ENCODE results near the gene NGEF. TPM values are rescaled to one million over a fixed set of nuclear protein-coding genes. Genes with fewer than 3 reads are reported as not detected.

Gene NGEF
- total RNA-seq, 1 experiment from 2014 or later = 5.4 TPM

- TF ChIP-seq ZNF281 (CRISPR knock-in tag; IDR thresholded peaks at IDR 0.05) (no peak), ATF1 (CRISPR knock-in tag; IDR thresholded peaks at IDR 0.05) (no peak)
These were observed 32.4 kb downstream of the NGEF start (continued) for GRCh38 chr2:232980683-232981082.

GRCh38 chr2:232979871-232980461 is 33.1 kb downstream of the NGEF start:
- Mint-ChIP-seq H3K27ac (peak overlapping the region; percentile 82), H3K27me3 (ENCODE audit: low read depth) (no peaks in the 10 kb centered on the region), H3K36me3 (no peaks in the 10 kb centered on the region), H3K4me1 (peaks cover 30% of the 10 kb centered on the region), H3K9me3 (no peaks in the 10 kb centered on the region), H3K4me3 (no peak overlapping the region)
- ChIA-PET POLR2A (no interaction called here), CTCF (interaction anchor here (0.8 to 3.2 kb wide), 7 partner anchors 14 to 256 kb away, joined by 3 to 18 read pairs (median 6); partner anchors contain the start of gene INPP5D)
- DNase-seq (ENCODE audit: low spot score) = no peak
- no peak for ATAC-seq
- TF ChIP-seq PREB (CRISPR knock-in tag; IDR thresholded peaks at IDR 0.05; ENCODE audit: borderline replicate concordance) = no peak
- TF ChIP-seq CBFB (CRISPR knock-in tag; IDR thresholded peaks at IDR 0.05; ENCODE audit: low read depth) = no peak
- no peak for TF ChIP-seq ELF4 (CRISPR knock-in tag; IDR thresholded peaks at IDR 0.05; ENCODE audit: low read depth)
- TF ChIP-seq ZNF425 (CRISPR knock-in tag; conservative IDR thresholded peaks at IDR 0.05) = no peak

- ChIA-PET POLR2A (no interaction called here), CTCF (interaction anchor here (0.9 to 3.2 kb wide), 7 partner anchors 10 to 466 kb away, joined by 3 to 18 read pairs (median 5); partner anchors contain the start of gene ATG16L1)
- no peaks in the 10 kb centered on the region for H3K36me3 Mint-ChIP-seq
- H3K27ac Mint-ChIP-seq = no peak overlapping the region
- no peaks in the 10 kb centered on the region; the same call in 1 of the 2 replicates for H3K9me3 Mint-ChIP-seq
- DNase-seq (ENCODE audit: low spot score) (no peak), ATAC-seq (no peak)
- H3K4me1 Mint-ChIP-seq = peaks cover 19% of the 10 kb centered on the region
- TF ChIP-seq ETV6 (CRISPR knock-in tag; IDR thresholded peaks at IDR 0.05) = no peak
- TF ChIP-seq ELF4 (CRISPR knock-in tag; IDR thresholded peaks at IDR 0.05; ENCODE audit: low read depth) = no peak
- no peak for TF ChIP-seq ATF6 (CRISPR knock-in tag; IDR thresholded peaks at IDR 0.05)
- TF ChIP-seq CBFB (CRISPR knock-in tag; IDR thresholded peaks at IDR 0.05; ENCODE audit: low read depth) = no peak
- no peak for TF ChIP-seq ZBTB21 (CRISPR knock-in tag; IDR thresholded peaks at IDR 0.05; ENCODE audit: borderline replicate concordance)
- no peak for TF ChIP-seq RELA (CRISPR knock-in tag; IDR thresholded peaks at IDR 0.05; ENCODE audit: borderline replicate concordance)
- no peak for TF ChIP-seq NR3C1 (CRISPR knock-in tag; conservative IDR thresholded peaks at IDR 0.05; ENCODE audit: low read depth)
- no peak for TF ChIP-seq TEAD1 (CRISPR knock-in tag; IDR thresholded peaks at IDR 0.05)
- TF ChIP-seq SOX15 (CRISPR knock-in tag; IDR thresholded peaks at IDR 0.05) = no peak
- TF ChIP-seq USF2 (CRISPR knock-in tag; IDR thresholded peaks at IDR 0.05) = no peak
- TF ChIP-seq AFF4 (CRISPR knock-in tag; IDR thresholded peaks at IDR 0.05; ENCODE audit: borderline replicate concordance) = no peak
- H3K4me3 Mint-ChIP-seq = no peak overlapping the region
- no peaks in the 10 kb centered on the region for H3K27me3 Mint-ChIP-seq (ENCODE audit: low read depth)
These were observed 35.6 kb downstream of the NGEF start for GRCh38 chr2:232977438-232977971.
